GM12875 (cell line): ENCODE measurements around the gene ACSF3.

Experiments
- H3K4me3 ChIP-seq: one replicate; pipeline ENCODE4 v1.5.1; 2011; ENCODE audit warnings: low read depth, low read length, control low read depth
- TF ChIP-seq, protein P1 (sequence below): IDR thresholded peaks from 2 replicates; pipeline ENCODE4 v1.5.1; 2011; ENCODE audit warnings: low read depth, mild to moderate bottlenecking, control low read depth, inconsistent platforms, low read length, moderate library complexity, borderline replicate concordance; ENCODE audit not compliant: insufficient read depth

The ACSF3 gene

DNA sequence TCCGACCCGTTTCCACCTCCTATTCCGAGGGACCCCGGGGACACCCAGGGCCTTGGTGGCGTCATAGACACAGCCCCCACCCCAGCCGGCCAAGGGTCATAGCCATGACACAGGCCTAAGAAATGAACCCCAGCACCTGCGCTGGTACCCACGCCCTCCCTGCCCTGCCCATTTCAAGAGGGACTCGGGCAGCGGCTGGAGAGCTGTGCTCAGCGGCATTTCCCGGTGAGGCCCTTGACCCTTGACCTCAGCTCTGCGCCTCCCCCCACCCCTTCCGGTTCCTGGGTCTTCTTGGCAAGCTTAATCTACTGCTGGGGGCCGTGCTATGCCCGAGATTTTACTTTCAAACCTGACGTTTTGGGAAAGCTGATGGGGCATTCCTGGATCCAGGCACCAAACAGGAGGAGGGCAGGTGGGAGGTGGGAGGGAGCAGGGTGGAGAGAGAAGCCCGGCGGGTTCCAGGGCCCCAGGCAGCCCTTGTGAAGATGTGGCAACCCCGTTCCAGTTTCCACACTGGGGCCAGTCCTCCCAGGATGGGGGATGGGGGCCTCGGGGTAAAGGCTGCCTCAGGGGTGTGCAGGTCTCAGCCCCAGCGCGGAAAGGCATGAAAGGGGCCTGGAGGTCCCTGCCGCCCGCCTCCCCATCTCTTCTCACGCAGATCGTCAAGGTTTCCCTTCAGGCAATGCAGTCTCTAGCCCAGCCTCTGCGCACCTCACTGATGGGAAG is 106.6 kb downstream of the ACSF3 start, which contains the start of gene SLC22A31:
SLC22A31 (minus strand) TSS at position 414 of the 726 bp plus-strand sequence; CDS start at position 378, 36 bp downstream.
- H3K4me3 ChIP-seq, result no peak within 1 kb of the TSS
- TF ChIP-seq, protein P1, sequence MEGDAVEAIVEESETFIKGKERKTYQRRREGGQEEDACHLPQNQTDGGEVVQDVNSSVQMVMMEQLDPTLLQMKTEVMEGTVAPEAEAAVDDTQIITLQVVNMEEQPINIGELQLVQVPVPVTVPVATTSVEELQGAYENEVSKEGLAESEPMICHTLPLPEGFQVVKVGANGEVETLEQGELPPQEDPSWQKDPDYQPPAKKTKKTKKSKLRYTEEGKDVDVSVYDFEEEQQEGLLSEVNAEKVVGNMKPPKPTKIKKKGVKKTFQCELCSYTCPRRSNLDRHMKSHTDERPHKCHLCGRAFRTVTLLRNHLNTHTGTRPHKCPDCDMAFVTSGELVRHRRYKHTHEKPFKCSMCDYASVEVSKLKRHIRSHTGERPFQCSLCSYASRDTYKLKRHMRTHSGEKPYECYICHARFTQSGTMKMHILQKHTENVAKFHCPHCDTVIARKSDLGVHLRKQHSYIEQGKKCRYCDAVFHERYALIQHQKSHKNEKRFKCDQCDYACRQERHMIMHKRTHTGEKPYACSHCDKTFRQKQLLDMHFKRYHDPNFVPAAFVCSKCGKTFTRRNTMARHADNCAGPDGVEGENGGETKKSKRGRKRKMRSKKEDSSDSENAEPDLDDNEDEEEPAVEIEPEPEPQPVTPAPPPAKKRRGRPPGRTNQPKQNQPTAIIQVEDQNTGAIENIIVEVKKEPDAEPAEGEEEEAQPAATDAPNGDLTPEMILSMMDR, result no peak

- TF ChIP-seq, protein P1, result no peak
- H3K4me3 ChIP-seq, result no peak overlapping the region
These were observed 107.3 kb downstream of the ACSF3 start for GRCh38 chr16:89200850-89201411.

DNA sequence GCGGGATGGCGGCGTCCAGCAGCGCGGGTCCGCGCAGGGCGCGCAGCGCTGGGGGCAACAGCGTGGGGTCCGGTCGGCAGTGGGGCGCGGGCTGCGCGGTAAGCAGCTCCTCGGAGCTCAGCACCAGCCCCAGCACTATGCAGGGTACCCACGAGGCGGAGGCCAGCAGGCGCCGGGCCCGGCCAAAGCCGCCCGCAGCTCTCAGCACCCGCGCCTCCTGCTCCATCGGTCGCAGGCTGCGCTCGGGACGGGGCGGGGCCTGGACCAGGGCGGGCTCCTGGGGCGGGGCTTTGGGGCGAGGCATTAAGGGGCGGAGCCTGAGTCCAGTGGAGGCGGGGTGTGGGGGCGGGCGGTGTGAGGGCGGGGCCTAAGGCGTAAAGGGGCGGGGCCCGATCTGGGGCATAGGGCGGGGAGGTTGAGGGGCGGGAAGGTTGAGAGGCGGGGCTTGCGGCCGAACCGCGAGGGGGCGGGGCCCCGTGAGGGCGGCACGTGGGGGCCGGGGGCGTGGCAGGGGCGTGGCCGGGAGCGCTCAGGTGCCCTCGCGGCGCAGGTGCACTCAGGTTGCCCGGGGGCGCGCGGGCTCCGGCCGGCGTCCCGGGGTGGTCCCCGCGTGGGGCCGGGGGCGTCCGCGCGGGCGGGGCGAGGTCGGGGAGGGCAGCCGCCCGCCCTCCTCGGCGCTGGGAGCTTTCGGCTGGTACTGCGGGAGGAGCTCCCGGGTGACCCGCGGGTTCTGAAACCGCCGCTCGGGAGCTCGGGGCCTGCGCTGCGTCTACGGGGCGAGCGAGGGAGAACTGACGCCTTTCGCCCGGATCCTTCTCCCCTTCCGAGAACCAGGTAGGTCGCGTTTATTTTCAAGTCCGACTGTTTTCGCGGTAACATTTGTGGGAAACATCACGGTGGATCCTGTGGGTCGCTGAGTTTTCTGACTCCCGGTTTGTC is 108.1 kb downstream of the ACSF3 start:
- no peak overlapping the region for H3K4me3 ChIP-seq
- TF ChIP-seq, protein P1, result no peak

DNA sequence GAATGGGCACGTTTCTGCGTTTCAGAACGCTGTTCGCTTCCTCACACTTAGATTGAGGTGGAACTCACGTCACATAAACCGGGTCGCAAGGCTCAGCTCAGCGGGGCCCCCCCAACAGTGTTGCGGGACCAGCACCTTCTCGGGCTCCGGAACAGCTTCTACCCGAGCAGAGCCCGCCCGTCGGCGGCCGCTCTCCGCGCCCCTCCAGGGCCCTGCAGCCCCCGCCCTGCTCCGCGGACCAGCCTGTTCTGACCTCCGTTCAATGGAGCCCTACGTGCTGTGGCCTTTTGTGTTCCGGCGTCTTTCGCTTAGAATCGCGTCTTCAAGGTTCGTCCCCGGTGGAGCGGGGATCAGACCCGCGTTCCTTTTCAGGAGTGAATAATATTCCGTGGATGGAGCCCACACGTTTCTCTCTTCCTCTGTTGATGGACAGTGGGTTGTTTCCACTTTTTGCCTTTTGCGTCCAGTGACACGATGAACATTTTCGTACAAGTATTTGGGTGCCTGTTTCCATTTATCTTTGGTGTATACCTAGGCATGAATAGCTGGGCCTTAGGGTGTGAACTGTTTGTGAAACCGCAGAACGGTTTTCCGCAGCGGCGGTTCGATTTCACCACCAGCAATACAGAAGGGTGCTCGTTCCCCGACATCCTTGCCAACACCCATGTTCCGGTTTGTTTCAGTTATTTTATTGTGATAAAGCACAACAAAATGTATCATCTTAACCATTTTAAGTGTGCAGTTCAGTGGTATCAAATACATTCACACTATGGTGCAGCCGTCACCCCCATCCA is 109.0 kb downstream of the ACSF3 start:
- TF ChIP-seq, protein P1, result no peak
- H3K4me3 ChIP-seq, result no peak overlapping the region
